Right renal cortex interstitium (tissue), 3 donors: ENCODE data around the gene C2CD4C. TPM values are rescaled to one million over a fixed set of nuclear protein-coding genes. Genes with fewer than 3 reads are reported as not detected.
"Not testable (repeated sequence)": the region's sequence is repeated elsewhere in the genome, so short reads cannot be mapped to it uniquely, and the experiment has no call there.

Experiments used
- DNase-seq, 3 donors: peaks; one replicate each; pipeline ENCODE4 v3.0.0-alpha.2; 2013; ENCODE audit warnings: low read depth in 3 of 3, low spot score in 2 of 3
- polyA plus RNA-seq, 3 donors: library from polyadenylated mRNA; unstranded; fragments of 120-200 nt; gene quantifications; one replicate each; pipeline ENCODE4 v1.2.1, GENCODE V29; 2013; ENCODE audit not compliant: insufficient read length in 3 of 3

C2CD4C gene
- polyA plus RNA-seq, 3 donors: 1.1 to 1.4 (median 1.2) TPM

GRCh38 chr19:369876-370275 is 39.1 kb downstream of the C2CD4C start:
- no peak for DNase-seq

- no peak for DNase-seq
Measured at GRCh38 chr19:369256-369655, 39.7 kb downstream of the C2CD4C start.

GRCh38 chr19:368630-369024 is 40.3 kb downstream of the C2CD4C start:
- DNase-seq: no peak

GRCh38 chr19:367963-368629 is 40.9 kb downstream of the C2CD4C start:
- no peak for DNase-seq

GRCh38 chr19:367561-367960 is 41.4 kb downstream of the C2CD4C start:
- DNase-seq: no peak

- DNase-seq: no peak
Measured at GRCh38 chr19:366951-367350, 42.0 kb downstream of the C2CD4C start.

GRCh38 chr19:366205-366783 is 42.7 kb downstream of the C2CD4C start:
- DNase-seq: no peak

- no peak for DNase-seq
Measured at GRCh38 chr19:364496-365287, 44.3 kb downstream of the C2CD4C start.

GRCh38 chr19:362683-363082 is 46.3 kb downstream of the C2CD4C start:
- DNase-seq: no peak

GRCh38 chr19:362154-362553 is 46.8 kb downstream of the C2CD4C start:
- DNase-seq: no peak

GRCh38 chr19:359653-359925 is 49.4 kb downstream of the C2CD4C start:
- DNase-seq: no peak

GRCh38 chr19:355536-355935 is 53.4 kb downstream of the C2CD4C start:
- not testable (repeated sequence) for DNase-seq

Other genes with a start within 250 kb of the C2CD4C start
- 1 to 10 TPM; 2.3 to 3.0 (median 2.7) TPM for gene PLPP2, start 117.7 kb downstream of the C2CD4C start, polyA plus RNA-seq
- 10 to 100 TPM; 19.5 to 24.0 (median 22.0) TPM for gene MIER2, start 64.4 kb downstream of the C2CD4C start, polyA plus RNA-seq
- gene SHC2, start 51.9 kb upstream of the C2CD4C start, polyA plus RNA-seq: 10 to 100 TPM; 21.5 to 25.9 (median 21.5) TPM
- 1 to 10 TPM; 2.3 to 3.9 (median 2.3) TPM for gene MADCAM1, start 87.3 kb upstream of the C2CD4C start, polyA plus RNA-seq
- 1 to 10 TPM; 4.3 to 6.7 (median 5.8) TPM for gene TPGS1, start 98.3 kb upstream of the C2CD4C start, polyA plus RNA-seq
- 10 to 100 TPM; 53.8 to 68.8 (median 55.4) TPM for gene CDC34, start 122.6 kb upstream of the C2CD4C start, polyA plus RNA-seq
- gene GZMM, start 134.9 kb upstream of the C2CD4C start, polyA plus RNA-seq: under 1 TPM in 1 of 3 donors, not detected in 2; 0.12 TPM
- gene BSG, start 163.4 kb upstream of the C2CD4C start, polyA plus RNA-seq: 100 to 1,000 TPM; 377 to 439 (median 378) TPM
- under 1 TPM; 0.17 to 0.25 (median 0.24) TPM for gene HCN2, start 180.7 kb upstream of the C2CD4C start, polyA plus RNA-seq
- 10 to 100 TPM; 55.5 to 58.1 (median 56.1) TPM for gene POLRMT, start 224.4 kb upstream of the C2CD4C start, polyA plus RNA-seq
- gene FGF22, start 230.7 kb upstream of the C2CD4C start, polyA plus RNA-seq: under 1 TPM; 0.32 to 0.42 (median 0.35) TPM